Kidney (tissue), 14 donors: ENCODE measurements around the gene DNAJC1. TPM values are rescaled to one million over a fixed set of nuclear protein-coding genes. Genes with fewer than 3 reads are reported as not detected.

Experiments used
- DNase-seq, 5 donors: peaks; one replicate each; pipeline ENCODE4 v3.0.0-alpha.2; 2013 to 2020
- FAIRE-seq: peaks from 2 replicates; lab custom pipeline; 2012; peaks lifted over from hg19 to GRCh38; lab: Jason Lieb, UNC
- H3K27ac ChIP-seq, 2 donors: one replicate each; pipeline ENCODE4 v1.7.0; 2013; ENCODE audit warnings: low read depth in 2 of 2, low read length in 2 of 2, inconsistent platforms in 1 of 2
- H3K27me3 ChIP-seq: one replicate; pipeline ENCODE4 v1.7.1; 2013; ENCODE audit warnings: low read length, inconsistent platforms; ENCODE audit not compliant: control insufficient read depth, insufficient read depth
- H3K36me3 ChIP-seq, 3 donors: one replicate each; pipeline versions ENCODE4 v1.7.0 to v1.7.1; 2013; ENCODE audit warnings: low read length in 3 of 3, control low read depth in 1 of 3, inconsistent platforms in 1 of 3; ENCODE audit not compliant: insufficient read depth in 3 of 3, control insufficient read depth in 2 of 3
- H3K4me1 ChIP-seq, 3 donors: one replicate each; pipeline versions ENCODE4 v1.7.0 to v1.7.1; 2013; ENCODE audit warnings: low read length in 3 of 3, inconsistent platforms in 1 of 3, low read depth in 1 of 3; ENCODE audit not compliant: control insufficient read depth in 2 of 3, insufficient read depth in 2 of 3
- H3K4me3 ChIP-seq, 3 donors: one replicate each; pipeline versions ENCODE4 v1.7.0 to v1.8.1; 2013; ENCODE audit warnings: low read length in 3 of 3, control low read depth in 1 of 3, inconsistent platforms in 1 of 3
- H3K9ac ChIP-seq, 3 donors: one replicate each; pipeline versions ENCODE4 v1.7.0 to v1.7.1; 2013; ENCODE audit warnings: low read length in 3 of 3, control low read depth in 1 of 3, inconsistent platforms in 1 of 3
- H3K9me3 ChIP-seq, 3 donors: one replicate each; pipeline versions ENCODE4 v1.7.0 to v1.7.1; 2013; ENCODE audit warnings: low read length in 3 of 3, control low read depth in 1 of 3, inconsistent platforms in 1 of 3; ENCODE audit not compliant: control insufficient read depth in 2 of 3, insufficient read depth in 1 of 3
- CTCF ChIP-seq: IDR thresholded peaks from 3 replicates; pipeline ENCODE4 v1.5.1; 2012; ENCODE audit warnings: mild to moderate bottlenecking, moderate library complexity, borderline replicate concordance; ENCODE audit not compliant: insufficient read depth; ENCODE audit errors: extremely low read depth
- intact Hi-C: fragments of 100-400 bp; cut with DNase I; formaldehyde crosslinking; loops from one replicate; pipeline ENCODE4 v1.11.1; 2022
- polyA plus RNA-seq: library from polyadenylated mRNA; stranded (reverse); fragments of 350-450 nt; fragmentation: Illumina TruSeq; extraction: RNeasy Lipid Tissue Mini Kit (QIAGEN cat#74804); gene quantifications from one replicate; pipeline ENCODE4 v1.2.3, GENCODE V29; 2014; ENCODE audit warnings: low read depth, low replicate concordance; ENCODE audit not compliant: insufficient read depth
- total RNA-seq: library from RNA; stranded (reverse); fragmentation: NEBNext Ultra II Directional; extraction: Animal tissue kit (Norgen Biotek cat#: 25700); gene quantifications from one replicate; pipeline ENCODE4 v1.2.1, GENCODE V29; 2021
- donor health status: control.
- donor health status: control.
- donor health status: control.
- donor health status: control.
- donor health status: control.
- donor health status: DM: yes; HTN: yes; CAD: no.
- donor health status: Normal renal cell carcinoma (clear cell type).

DNAJC1 gene
- total and polyA plus RNA-seq, 2 donors from 2014 or later, result 33.4 to 34.8 TPM

- no peaks in the 10 kb centered on the region for H3K27me3 ChIP-seq
- H3K9ac ChIP-seq, result no peak overlapping the region
- H3K27ac ChIP-seq, result peak overlapping the region in 1 of 2 donors; percentile 36
- no peak for TF ChIP-seq CTCF
- no peak for FAIRE-seq
- DNase-seq, result peak in 1 of 5 donors; percentile 43
- intact Hi-C loops, result no loop called here
- H3K4me3 ChIP-seq, result no peak overlapping the region
- H3K4me1 ChIP-seq, result peaks cover 0 to 3% (median 0%) of the 10 kb centered on the region in 3 donors
- peaks cover 2 to 17% (median 11%) of the 10 kb centered on the region in 3 donors for H3K36me3 ChIP-seq
- H3K9me3 ChIP-seq, result no peaks in the 10 kb centered on the region
These were observed 269.8 kb downstream of the DNAJC1 start for GRCh38 chr10:21733710-21734109.

- intact Hi-C loops, result no loop called here
- DNase-seq (peak; percentile 81 to 92 (median 87)), FAIRE-seq (no peak)
- no peaks in the 10 kb centered on the region for H3K9me3 ChIP-seq
- peaks cover 0 to 4% (median 3%) of the 10 kb centered on the region in 3 donors for H3K4me1 ChIP-seq
- H3K27me3 ChIP-seq, result no peaks in the 10 kb centered on the region
- TF ChIP-seq CTCF, result peak; percentile 60
- H3K4me3 ChIP-seq, result no peak overlapping the region
- peaks cover 4 to 12% (median 7%) of the 10 kb centered on the region in 3 donors for H3K36me3 ChIP-seq
- no peak overlapping the region for H3K9ac ChIP-seq
- H3K27ac ChIP-seq, result no peak overlapping the region
These were observed 271.3 kb downstream of the DNAJC1 start for GRCh38 chr10:21732067-21732772.

GRCh38 chr10:21728618-21729017 lies 274.9 kb downstream of the DNAJC1 start:
- Histone ChIP-seq H3K4me1 (peaks cover 0 to 10% (median 6%) of the 10 kb centered on the region in 3 donors), H3K9ac (no peak overlapping the region), H3K9me3 (no peaks in the 10 kb centered on the region), H3K27ac (no peak overlapping the region), H3K27me3 (no peaks in the 10 kb centered on the region), H3K4me3 (no peak overlapping the region), H3K36me3 (peaks cover 0 to 2% (median under 1%) of the 10 kb centered on the region in 3 donors)
- DNase-seq, result no peak
- TF ChIP-seq CTCF, result no peak
- intact Hi-C loops, result no loop called here
- no peak for FAIRE-seq
